Lung (tissue), 12 donors: ENCODE data around the gene TIMP3. TPM values are rescaled to one million over a fixed set of nuclear protein-coding genes. Genes with fewer than 3 reads are reported as not detected.

Source experiments
- ATAC-seq: fragments of 200-7000 bp; cut with Tn5 transposase; one replicate; pipeline ENCODE4 v1.9.1; 2020; ENCODE audit warnings: moderate number of reproducible peaks; ENCODE audit not compliant: insufficient read depth, low FRiP score
- DNase-seq, 3 donors: peaks; one replicate each; pipeline ENCODE4 v3.0.0-alpha.2; 2013 to 2017
- H3K27ac ChIP-seq, 2 donors: one replicate each; pipeline ENCODE4 v1.5.1; 2013; ENCODE audit warnings: mild to moderate bottlenecking in 2 of 2, moderate library complexity in 2 of 2, control low read depth in 1 of 2, inconsistent platforms in 1 of 2, low read depth in 1 of 2, low read length in 1 of 2
- H3K27me3 ChIP-seq, 3 donors: one replicate each; pipeline ENCODE4 v1.5.1; 2013; ENCODE audit warnings: low read length in 2 of 3; ENCODE audit not compliant: control insufficient read depth in 3 of 3, insufficient read depth in 3 of 3
- H3K36me3 ChIP-seq, 4 donors: one replicate each; pipeline ENCODE4 v1.5.1; 2013; ENCODE audit warnings: low read length in 4 of 4, mild to moderate bottlenecking in 1 of 4, moderate library complexity in 1 of 4; ENCODE audit not compliant: control insufficient read depth in 4 of 4, insufficient read depth in 4 of 4
- H3K4me1 ChIP-seq, 5 donors: one replicate each; pipeline ENCODE4 v1.5.1; 2013; ENCODE audit warnings: low read length in 5 of 5, mild to moderate bottlenecking in 2 of 5, moderate library complexity in 1 of 5; ENCODE audit not compliant: control insufficient read depth in 5 of 5, insufficient read depth in 5 of 5
- H3K4me3 ChIP-seq: one replicate; pipeline ENCODE4 v1.5.1; 2013; ENCODE audit warnings: mild to moderate bottlenecking, control low read depth, moderate library complexity
- H3K9ac ChIP-seq, 2 donors: one replicate each; pipeline ENCODE4 v1.5.1; 2013; ENCODE audit warnings: low read length in 2 of 2, control low read depth in 1 of 2; ENCODE audit not compliant: insufficient read depth in 1 of 2
- H3K9me3 ChIP-seq, 4 donors: one replicate each; pipeline ENCODE4 v1.5.1; 2013; ENCODE audit warnings: low read length in 3 of 4, mild to moderate bottlenecking in 1 of 4, moderate library complexity in 1 of 4; ENCODE audit not compliant: control insufficient read depth in 4 of 4, insufficient read depth in 3 of 4
- WGBS, 2 donors: extraction: QIAGEN DNeasy Blood & Tissue Kit; methylation state at CpG; one replicate each; pipeline ENCODE4 v1.1.7; 2013; 5-methylcytosine and 5-hydroxymethylcytosine counted together
- polyA plus RNA-seq, 2 donors: library from polyadenylated mRNA; stranded (reverse); fragments of 200-250 nt; gene quantifications; one replicate each; pipeline ENCODE4 v1.2.1, GENCODE V29; 2013
- total RNA-seq, 2 donors: library from RNA; depleted of rRNA in 1 of 2; stranded (reverse); fragments of >200 nt in 1 of 2; gene quantifications; one replicate each; pipeline ENCODE4 v1.2.1, GENCODE V29; 2014 to 2021
- TF ChIP-seq, protein P1 (sequence below): IDR thresholded peaks from 2 replicates; pipeline ENCODE4 v1.5.1; 2012; ENCODE audit warnings: mild to moderate bottlenecking; ENCODE audit errors: control extremely low read depth, extremely low read depth
- donor health status: control.
- donor health status: control.
- donor health status: Bipolar disorder and iron deficiency.
- donor health status: healthy.
- donor health status: DM: yes; HTN: yes; CAD: no.

Gene TIMP3
- total and polyA plus RNA-seq, 4 donors = 129 to 547 (median 239) TPM

DNA sequence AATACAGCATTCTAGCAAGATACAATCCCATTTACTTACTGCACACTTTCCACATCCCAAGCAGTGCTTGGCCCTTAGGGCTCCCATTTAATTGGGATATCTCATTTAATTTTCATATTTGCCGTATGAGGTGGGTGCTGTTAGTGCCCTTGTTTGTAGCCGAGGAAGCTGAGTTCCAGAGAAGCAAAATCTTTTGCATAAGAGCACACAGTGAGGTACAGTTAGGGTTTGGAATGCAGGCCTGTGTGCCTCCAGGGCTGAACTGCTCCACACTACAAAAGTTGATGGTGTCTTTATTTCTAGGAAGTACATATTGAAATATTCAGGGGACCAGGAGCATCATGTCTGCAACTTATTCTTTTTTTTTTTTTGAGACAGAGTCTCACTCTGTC is 15.5 kb upstream of the TIMP3 start:
- H3K4me3 ChIP-seq = no peak overlapping the region
- H3K9me3 ChIP-seq = peaks cover 0 to 2% (median 0%) of the 10 kb centered on the region in 4 donors
- no peaks in the 10 kb centered on the region for H3K27me3 ChIP-seq
- ATAC-seq = no peak
- peaks cover 0 to 13% (median 5%) of the 10 kb centered on the region in 5 donors for H3K4me1 ChIP-seq
- WGBS, 2 donors = 86 to 92% methylated on average over 2 of the region's 2 CpGs
- H3K36me3 ChIP-seq = no peaks in the 10 kb centered on the region
- TF ChIP-seq, protein P1, sequence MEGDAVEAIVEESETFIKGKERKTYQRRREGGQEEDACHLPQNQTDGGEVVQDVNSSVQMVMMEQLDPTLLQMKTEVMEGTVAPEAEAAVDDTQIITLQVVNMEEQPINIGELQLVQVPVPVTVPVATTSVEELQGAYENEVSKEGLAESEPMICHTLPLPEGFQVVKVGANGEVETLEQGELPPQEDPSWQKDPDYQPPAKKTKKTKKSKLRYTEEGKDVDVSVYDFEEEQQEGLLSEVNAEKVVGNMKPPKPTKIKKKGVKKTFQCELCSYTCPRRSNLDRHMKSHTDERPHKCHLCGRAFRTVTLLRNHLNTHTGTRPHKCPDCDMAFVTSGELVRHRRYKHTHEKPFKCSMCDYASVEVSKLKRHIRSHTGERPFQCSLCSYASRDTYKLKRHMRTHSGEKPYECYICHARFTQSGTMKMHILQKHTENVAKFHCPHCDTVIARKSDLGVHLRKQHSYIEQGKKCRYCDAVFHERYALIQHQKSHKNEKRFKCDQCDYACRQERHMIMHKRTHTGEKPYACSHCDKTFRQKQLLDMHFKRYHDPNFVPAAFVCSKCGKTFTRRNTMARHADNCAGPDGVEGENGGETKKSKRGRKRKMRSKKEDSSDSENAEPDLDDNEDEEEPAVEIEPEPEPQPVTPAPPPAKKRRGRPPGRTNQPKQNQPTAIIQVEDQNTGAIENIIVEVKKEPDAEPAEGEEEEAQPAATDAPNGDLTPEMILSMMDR = no peak
- no peak overlapping the region for H3K27ac ChIP-seq
- no peak for DNase-seq
- no peak overlapping the region for H3K9ac ChIP-seq

DNA sequence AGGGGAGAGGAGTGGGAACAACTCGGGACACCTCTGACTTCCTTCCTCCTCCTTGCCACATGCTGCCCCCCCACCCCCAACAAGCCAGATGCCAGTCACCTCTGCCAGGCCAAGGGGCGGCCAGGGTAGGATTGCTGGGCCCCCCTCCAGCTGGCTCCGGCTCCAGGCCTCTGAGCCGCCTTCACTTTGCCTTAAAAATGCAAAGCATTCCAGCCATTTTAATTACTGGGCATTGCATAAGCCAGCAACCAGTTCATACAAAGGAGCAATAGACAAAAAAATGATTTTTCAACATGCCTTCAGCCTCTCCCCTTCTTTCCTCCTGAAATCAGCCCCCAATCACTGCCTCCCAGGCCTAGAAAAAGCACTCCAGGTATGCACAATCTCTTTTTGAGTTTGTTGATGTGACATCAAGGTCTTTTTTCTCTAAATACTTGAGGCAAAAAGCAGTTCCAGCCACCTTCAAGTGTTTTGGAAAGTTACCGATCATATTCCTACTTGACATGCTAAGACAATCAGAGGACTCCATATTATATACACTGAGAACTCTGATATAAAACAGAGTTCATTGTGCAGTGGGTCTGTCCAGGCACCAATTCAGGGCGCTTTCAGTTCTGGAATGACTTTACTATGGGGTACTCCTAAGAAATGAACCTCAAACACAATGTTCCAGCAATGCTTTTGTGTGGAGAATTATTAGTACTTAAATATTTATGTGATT is 12.4 kb upstream of the TIMP3 start:
- TF ChIP-seq, protein P1 = no peak
- peaks cover 0 to 13% (median 5%) of the 10 kb centered on the region in 5 donors for H3K4me1 ChIP-seq
- H3K4me3 ChIP-seq = no peak overlapping the region
- H3K9me3 ChIP-seq = peaks cover 0 to 2% (median 0%) of the 10 kb centered on the region in 4 donors
- 61 to 68% methylated on average over 6 of the region's 6 CpGs for WGBS, 2 donors
- no peaks in the 10 kb centered on the region for H3K36me3 ChIP-seq
- no peaks in the 10 kb centered on the region for H3K27me3 ChIP-seq
- ATAC-seq (peak; percentile 11), DNase-seq (peak; percentile 80 to 85 (median 80))
- peak overlapping the region in 1 of 2 donors; percentile 6 for H3K27ac ChIP-seq
- H3K9ac ChIP-seq = no peak overlapping the region

DNA sequence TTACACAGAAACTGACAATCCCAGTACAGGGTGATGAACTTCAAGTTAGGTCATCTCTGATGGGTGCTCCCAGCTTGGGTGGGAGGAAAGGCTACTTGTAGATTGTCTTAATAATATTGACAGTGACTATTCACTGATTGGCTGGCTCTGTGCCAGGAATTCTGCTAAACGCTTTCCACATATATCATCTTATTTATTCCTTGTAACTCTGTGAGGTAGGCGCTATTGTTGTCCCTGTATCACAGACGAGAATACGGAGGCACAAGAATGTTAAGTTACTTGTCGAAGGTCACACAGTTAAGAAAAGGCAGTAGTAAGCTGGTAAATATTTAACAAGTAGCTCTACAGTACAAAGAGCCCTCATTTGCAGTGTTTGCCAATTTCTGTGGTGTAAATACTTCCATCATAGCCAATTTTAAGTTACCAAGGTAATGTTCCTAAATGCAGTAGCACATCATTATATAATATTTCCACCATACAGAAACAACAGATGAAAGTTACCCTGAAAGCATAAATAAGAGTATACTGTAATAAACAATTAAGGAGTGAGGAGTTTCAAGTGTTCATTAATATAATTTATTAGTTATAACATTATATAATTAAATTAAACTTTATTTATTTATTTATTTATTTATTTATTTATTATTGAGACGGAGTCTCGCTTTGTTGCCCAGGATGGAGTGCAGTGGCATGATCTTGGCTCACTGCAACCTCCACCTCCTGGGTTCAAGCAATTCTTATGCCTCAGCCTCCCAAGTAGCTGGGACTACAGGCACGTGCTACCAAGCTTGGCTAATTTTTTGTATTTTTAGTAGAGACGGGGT is 11.5 kb upstream of the TIMP3 start:
- no peaks in the 10 kb centered on the region for H3K36me3 ChIP-seq
- no peak for ATAC-seq
- no peak overlapping the region for H3K27ac ChIP-seq
- no peak for DNase-seq
- TF ChIP-seq, protein P1 = no peak
- H3K4me1 ChIP-seq = peaks cover 0 to 13% (median 5%) of the 10 kb centered on the region in 5 donors
- 80 to 89% methylated on average over 9 of the region's 9 CpGs for WGBS, 2 donors
- no peak overlapping the region for H3K9ac ChIP-seq
- H3K9me3 ChIP-seq = peaks cover 0 to 2% (median 0%) of the 10 kb centered on the region in 4 donors
- no peak overlapping the region for H3K4me3 ChIP-seq
- H3K27me3 ChIP-seq = no peaks in the 10 kb centered on the region
